GM19467 (cell line): ENCODE measurements around the gene AXDND1.
"Not testable (repeated sequence)": the region's sequence is repeated elsewhere in the genome, so short reads cannot be mapped to it uniquely, and the experiment has no call there.

Source experiments
- ATAC-seq: cut with Tn5 transposase; IDR thresholded peaks from one replicate; pipeline ENCODE4 v1.9.1; 2021; ENCODE audit warnings: mild to moderate bottlenecking, moderate library complexity; ENCODE audit not compliant: unreplicated experiment

The AXDND1 gene

GRCh38 chr1:179365342-179366092 is at the start of gene AXDND1:
Gene AXDND1 (plus strand): TSS chr1:179365971. CDS start chr1:179366510, 539 bp downstream.
- ATAC-seq = peak; percentile 92

- ATAC-seq = no peak
Measured at GRCh38 chr1:179318491-179318890, 47.3 kb upstream of the AXDND1 start.

GRCh38 chr1:179321533-179322216 is 44.1 kb upstream of the AXDND1 start:
- ATAC-seq = no peak

- ATAC-seq = no peak
Measured at GRCh38 chr1:179322557-179322956, 43.2 kb upstream of the AXDND1 start.

- no peak for ATAC-seq
Measured at GRCh38 chr1:179323436-179323835, 42.3 kb upstream of the AXDND1 start.

- no peak for ATAC-seq
Measured at GRCh38 chr1:179325836-179326235, 39.9 kb upstream of the AXDND1 start.

GRCh38 chr1:179326746-179327145 is 39.0 kb upstream of the AXDND1 start:
- no peak for ATAC-seq

GRCh38 chr1:179327196-179327595 is 38.6 kb upstream of the AXDND1 start:
- ATAC-seq = no peak

- no peak for ATAC-seq
Measured at GRCh38 chr1:179327679-179328078, 38.1 kb upstream of the AXDND1 start.

GRCh38 chr1:179329862-179330261 is 35.9 kb upstream of the AXDND1 start:
- no peak for ATAC-seq

GRCh38 chr1:179334440-179334839 is 31.3 kb upstream of the AXDND1 start:
- ATAC-seq = no peak

GRCh38 chr1:179337288-179337687 is 28.5 kb upstream of the AXDND1 start:
- ATAC-seq = no peak

GRCh38 chr1:179337942-179338560 is 27.7 kb upstream of the AXDND1 start:
- ATAC-seq = no peak

- no peak for ATAC-seq
Measured at GRCh38 chr1:179340918-179341317, 24.9 kb upstream of the AXDND1 start.

- no peak for ATAC-seq
Measured at GRCh38 chr1:179341943-179342547, 23.7 kb upstream of the AXDND1 start.

- ATAC-seq = no peak
Measured at GRCh38 chr1:179342740-179343404, 22.9 kb upstream of the AXDND1 start.

GRCh38 chr1:179351281-179351680 is 14.5 kb upstream of the AXDND1 start:
- no peak for ATAC-seq

- no peak for ATAC-seq
Measured at GRCh38 chr1:179352236-179352635, 13.5 kb upstream of the AXDND1 start.

- no peak for ATAC-seq
Measured at GRCh38 chr1:179353546-179353945, 12.2 kb upstream of the AXDND1 start.

GRCh38 chr1:179361631-179362030 is 4.1 kb upstream of the AXDND1 start:
- ATAC-seq = not testable (repeated sequence)
